Vagina (tissue), 2 donors: ENCODE data around the gene DACT2. TPM values are rescaled to one million over a fixed set of nuclear protein-coding genes. Genes with fewer than 3 reads are reported as not detected.

Experiments
- DNase-seq, 2 donors: peaks; one replicate each; pipeline ENCODE4 v3.0.0-alpha.2; 2017; ENCODE audit errors: extremely low spot score in 2 of 2
- H3K27ac ChIP-seq: fragments of 200-600 bp; sonication (generic); one replicate; pipeline ENCODE4 v1.5.1; 2019
- H3K27me3 ChIP-seq: fragments of 200-600 bp; sonication (generic); one replicate; pipeline ENCODE4 v1.5.1; 2019
- H3K36me3 ChIP-seq, 2 donors: fragments of 200-600 bp; sonication (generic); one replicate each; pipeline ENCODE4 v1.5.1; 2017 to 2019
- H3K4me1 ChIP-seq: fragments of 200-600 bp; sonication (generic); one replicate; pipeline ENCODE4 v1.5.1; 2019
- H3K4me3 ChIP-seq, 2 donors: fragments of 200-600 bp; sonication (generic); 1 replicate in 1 of 2; 2 replicates in 1 of 2; pipeline ENCODE4 v1.5.1; 2016 to 2019
- H3K9me3 ChIP-seq: fragments of 200-600 bp; sonication (generic); one replicate; pipeline ENCODE4 v1.5.1; 2019
- POLR2A ChIP-seq, 2 donors: fragments of 450-650 bp; IDR thresholded peaks; one replicate each; pipeline ENCODE4 v1.6.1; 2017; ENCODE audit warnings: antibody characterized with exemption in 2 of 2, mild to moderate bottlenecking in 2 of 2, moderate library complexity in 2 of 2
- POLR2AphosphoS5 ChIP-seq, 2 donors: sonication (generic); formaldehyde crosslinking; IDR thresholded peaks; one replicate each; pipeline ENCODE4 v1.9.0; 2017; ENCODE audit warnings: antibody characterized with exemption in 2 of 2, mild to moderate bottlenecking in 2 of 2, low read depth in 1 of 2; ENCODE audit not compliant: insufficient read depth in 1 of 2
- intact Hi-C: fragments of 100-400 bp; cut with DNase I; formaldehyde crosslinking; loops from one replicate; pipeline ENCODE4 v1.15.1; 2023
- total RNA-seq: library from RNA; depleted of rRNA; stranded (reverse); fragments of >200 nt; gene quantifications from one replicate; pipeline ENCODE4 v1.2.3, GENCODE V29; 2016
- TF ChIP-seq, protein P1 (sequence below), 3 experiments: fragments of 450-650 bp in 2 of 3; fragments of 200-600 bp in 1 of 3; sonication (generic) in 1 of 3; IDR thresholded peaks; one replicate each; pipeline ENCODE4 v1.5.1; 2017 to 2019; ENCODE audit warnings: antibody characterized with exemption in 3 of 3, mild to moderate bottlenecking in 2 of 3, moderate library complexity in 2 of 3

Gene DACT2
- total RNA-seq, 1 donor from 2014 or later = 1.5 TPM

DNA sequence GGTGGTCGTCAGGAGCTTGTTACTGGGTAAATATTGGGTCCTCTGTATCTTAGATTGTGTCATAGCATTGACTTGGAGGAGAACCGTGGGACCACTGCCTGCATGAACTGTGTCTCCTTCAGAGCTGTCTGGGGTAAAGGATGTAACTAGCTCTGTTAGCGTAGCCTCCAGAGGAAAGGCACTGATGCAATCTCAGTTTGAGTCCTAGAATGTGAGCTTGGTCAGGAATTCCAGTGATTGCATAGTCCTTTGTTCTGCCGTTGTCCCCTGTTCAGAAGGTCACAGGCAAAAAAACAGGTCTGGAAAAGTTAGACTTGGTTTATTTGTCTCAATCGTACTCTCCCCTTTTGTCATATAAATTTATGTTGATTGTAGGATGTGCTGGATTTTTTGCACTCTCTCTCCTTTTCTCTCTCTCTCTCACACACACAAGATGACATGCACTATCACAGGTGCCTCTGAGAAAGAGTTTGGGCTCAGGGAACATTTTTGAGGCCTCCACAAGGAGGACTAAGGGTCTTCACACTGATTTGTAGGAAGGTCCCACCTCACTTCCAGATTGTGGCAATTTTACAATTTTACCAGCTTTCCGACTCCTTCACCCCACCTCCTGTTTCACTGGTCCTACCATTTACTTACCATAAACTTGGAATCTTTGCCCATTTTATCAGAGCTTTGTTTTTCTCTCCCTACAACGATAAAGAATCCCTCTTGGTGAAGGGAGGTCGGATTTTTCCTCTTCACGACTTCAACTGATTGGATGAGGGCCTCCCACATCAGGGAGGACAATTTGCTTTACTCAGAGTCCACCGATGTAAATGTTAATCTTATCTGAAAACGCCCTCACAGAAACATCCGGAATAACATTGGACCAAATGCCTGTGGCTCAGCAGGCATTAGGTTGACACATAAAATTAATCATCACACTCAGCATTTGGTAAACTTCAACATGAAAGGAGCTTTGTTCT lies 7.0 kb upstream of the DACT2 start:
- Histone ChIP-seq H3K27ac (no peak overlapping the region), H3K27me3 (no peaks in the 10 kb centered on the region), H3K4me1 (no peaks in the 10 kb centered on the region), H3K36me3 (no peaks in the 10 kb centered on the region), H3K9me3 (no peaks in the 10 kb centered on the region), H3K4me3 (no peak overlapping the region)
- TF ChIP-seq, protein P1, sequence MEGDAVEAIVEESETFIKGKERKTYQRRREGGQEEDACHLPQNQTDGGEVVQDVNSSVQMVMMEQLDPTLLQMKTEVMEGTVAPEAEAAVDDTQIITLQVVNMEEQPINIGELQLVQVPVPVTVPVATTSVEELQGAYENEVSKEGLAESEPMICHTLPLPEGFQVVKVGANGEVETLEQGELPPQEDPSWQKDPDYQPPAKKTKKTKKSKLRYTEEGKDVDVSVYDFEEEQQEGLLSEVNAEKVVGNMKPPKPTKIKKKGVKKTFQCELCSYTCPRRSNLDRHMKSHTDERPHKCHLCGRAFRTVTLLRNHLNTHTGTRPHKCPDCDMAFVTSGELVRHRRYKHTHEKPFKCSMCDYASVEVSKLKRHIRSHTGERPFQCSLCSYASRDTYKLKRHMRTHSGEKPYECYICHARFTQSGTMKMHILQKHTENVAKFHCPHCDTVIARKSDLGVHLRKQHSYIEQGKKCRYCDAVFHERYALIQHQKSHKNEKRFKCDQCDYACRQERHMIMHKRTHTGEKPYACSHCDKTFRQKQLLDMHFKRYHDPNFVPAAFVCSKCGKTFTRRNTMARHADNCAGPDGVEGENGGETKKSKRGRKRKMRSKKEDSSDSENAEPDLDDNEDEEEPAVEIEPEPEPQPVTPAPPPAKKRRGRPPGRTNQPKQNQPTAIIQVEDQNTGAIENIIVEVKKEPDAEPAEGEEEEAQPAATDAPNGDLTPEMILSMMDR (IDR thresholded peaks at IDR 0.05) = no peak
- TF ChIP-seq POLR2A (IDR thresholded peaks at IDR 0.05) (no peak), POLR2AphosphoS5 (IDR thresholded peaks at IDR 0.05; ENCODE audit: insufficient read depth in 1 of 2, low read depth in 1 of 2) (no peak)
- DNase-seq = peak in 1 of 2 donors; percentile 58
- intact Hi-C loops = no loop called here

DNA sequence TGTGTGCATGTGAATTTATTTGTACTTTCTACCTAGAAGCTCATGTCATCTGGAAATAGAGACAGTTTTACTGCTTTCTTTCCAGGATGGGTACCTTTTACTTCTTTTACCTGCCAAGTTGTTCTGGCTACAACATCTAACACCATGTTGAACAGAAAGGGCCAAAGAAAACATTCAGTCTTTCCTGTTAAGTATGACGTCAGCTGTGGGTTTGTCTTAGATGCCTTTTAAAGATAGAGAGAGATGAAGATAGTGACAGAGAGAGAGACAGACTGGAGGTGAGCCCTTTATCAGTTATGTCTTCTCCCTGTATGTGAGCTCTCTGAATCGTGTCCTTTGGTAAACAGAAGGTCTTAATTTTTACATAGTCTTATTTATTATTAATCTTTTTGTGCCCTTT lies 3.4 kb upstream of the DACT2 start:
- H3K27me3 ChIP-seq = no peaks in the 10 kb centered on the region

DNA sequence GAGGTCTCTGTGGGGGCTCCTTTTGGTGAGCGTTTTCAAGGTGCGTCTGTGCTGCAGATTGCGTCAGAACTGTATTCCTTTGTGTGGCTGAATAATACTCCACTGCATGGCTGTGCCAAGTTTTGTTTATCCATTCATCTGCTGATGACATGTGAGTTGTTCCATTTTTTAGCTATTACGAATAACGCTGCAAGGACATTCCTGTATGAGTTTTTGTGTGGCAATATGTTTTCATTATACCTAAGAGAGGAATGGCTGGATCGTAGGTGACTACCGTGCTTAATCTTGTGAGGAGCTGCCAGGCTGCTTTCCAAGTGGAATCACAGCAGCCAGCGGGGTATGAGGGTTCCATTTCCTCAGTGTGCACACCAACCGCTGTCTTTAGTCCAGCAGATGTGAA lies 1.1 kb upstream of the DACT2 start:
- no peak for TF ChIP-seq POLR2AphosphoS5 (IDR thresholded peaks at IDR 0.05; ENCODE audit: insufficient read depth in 1 of 2, low read depth in 1 of 2)
- TF ChIP-seq, protein P1 (IDR thresholded peaks at IDR 0.05) = no peak
- TF ChIP-seq POLR2A (IDR thresholded peaks at IDR 0.05) = no peak
- Histone ChIP-seq H3K36me3 (no peaks in the 10 kb centered on the region), H3K27ac (no peak overlapping the region), H3K4me3 (no peak overlapping the region), H3K9me3 (no peaks in the 10 kb centered on the region), H3K4me1 (peaks cover 5% of the 10 kb centered on the region), H3K27me3 (no peaks in the 10 kb centered on the region)
- DNase-seq = no peak
- intact Hi-C loops = no loop called here

More for the DNA sequence above, 3.4 kb upstream of the DACT2 start:
- Histone ChIP-seq H3K4me3 (no peak overlapping the region), H3K9me3 (no peaks in the 10 kb centered on the region), H3K36me3 (no peaks in the 10 kb centered on the region), H3K4me1 (peaks cover 5% of the 10 kb centered on the region), H3K27ac (no peak overlapping the region)
- TF ChIP-seq POLR2A (IDR thresholded peaks at IDR 0.05) (no peak), POLR2AphosphoS5 (IDR thresholded peaks at IDR 0.05; ENCODE audit: insufficient read depth in 1 of 2, low read depth in 1 of 2) (no peak)
- TF ChIP-seq, protein P1 (IDR thresholded peaks at IDR 0.05) = no peak
- intact Hi-C loops = no loop called here
- no peak for DNase-seq

DNA sequence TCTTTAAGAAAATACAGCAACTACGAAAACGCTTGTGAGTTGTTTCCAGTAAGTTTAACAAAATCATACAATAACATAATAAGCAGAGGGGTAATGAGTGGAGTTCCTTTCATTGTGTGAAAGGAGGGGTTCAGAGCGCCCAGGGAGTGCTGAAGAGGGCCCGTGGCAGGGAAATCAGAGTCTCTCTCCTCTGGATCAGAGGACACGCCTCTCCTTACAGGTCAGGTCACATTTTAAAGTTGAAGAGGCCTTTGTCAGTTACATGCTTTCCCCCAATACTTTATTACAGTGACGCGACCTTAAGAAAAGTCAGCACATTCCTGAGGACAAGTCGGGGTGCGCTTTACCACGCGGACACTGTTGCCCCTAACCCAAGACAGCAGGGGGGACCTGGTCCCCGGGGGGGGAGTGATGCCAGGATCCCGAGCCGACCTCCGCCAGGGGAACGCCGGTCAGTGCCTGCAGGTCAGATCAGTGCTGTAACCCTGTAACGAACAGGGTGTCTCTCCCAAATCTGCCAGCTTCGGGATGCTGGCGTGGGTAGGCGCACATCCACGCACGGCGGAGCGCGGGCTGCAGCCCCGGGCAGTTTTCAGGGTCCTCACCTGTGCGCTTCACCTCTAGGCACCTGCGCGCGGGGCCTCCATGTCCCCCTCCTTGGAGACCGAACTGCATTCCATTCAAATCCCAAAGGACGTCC lies 848 bp downstream of the DACT2 start:
- intact Hi-C loops = no loop called here
- Histone ChIP-seq H3K36me3 (no peaks in the 10 kb centered on the region), H3K4me1 (peaks cover 13% of the 10 kb centered on the region), H3K27ac (no peak overlapping the region), H3K27me3 (no peaks in the 10 kb centered on the region), H3K9me3 (no peaks in the 10 kb centered on the region), H3K4me3 (peak overlapping the region; percentile 38 to 41)
- no peak for DNase-seq
- TF ChIP-seq, protein P1 (IDR thresholded peaks at IDR 0.05) = no peak
- no peak for TF ChIP-seq POLR2AphosphoS5 (IDR thresholded peaks at IDR 0.05; ENCODE audit: insufficient read depth in 1 of 2, low read depth in 1 of 2)
- no peak for TF ChIP-seq POLR2A (IDR thresholded peaks at IDR 0.05)
